MCF 10A (cell line): ENCODE data around the gene TCEAL3. TPM values are rescaled to one million over a fixed set of nuclear protein-coding genes. Genes with fewer than 3 reads are reported as not detected.
"Not testable (repeated sequence)": the region's sequence is repeated elsewhere in the genome, so short reads cannot be mapped to it uniquely, and the experiment has no call there.

ENCODE experiments used
- BruUV-seq: library from RNA; stranded (reverse); fragments of 400-500 nt; replicated peaks from 2 replicates; lab custom pipeline; 2021; lab: Mats Ljungman, UMichigan
- CTCF ChIA-PET: fragments of 300-600 bp; sonication (Branson Sonifier 250); formaldehyde crosslinking; extraction: SDS; loops from one replicate; lab custom pipeline; 2021; ENCODE audit warnings: antibody characterized with exemption, inconsistent platforms; lab: Yijun Ruan, JAX
- POLR2A ChIA-PET: fragments of 300-600, 350-650 bp; sonication (Branson Sonifier 250); formaldehyde crosslinking; extraction: SDS; loops from one replicate; lab custom pipeline; 2020; ENCODE audit warnings: antibody characterized with exemption, inconsistent platforms; lab: Yijun Ruan, JAX
- DNase-seq: peaks from one replicate; pipeline ENCODE4 v3.0.0-alpha.2; 2018; ENCODE audit not compliant: unreplicated experiment
- H3K27ac Mint-ChIP-seq: one replicate; pipeline ENCODE4 v1.8.0; 2022; ENCODE audit warnings: mild to moderate bottlenecking, low read depth, mixed read lengths; ENCODE audit not compliant: unreplicated experiment
- H3K27me3 Mint-ChIP-seq: one replicate; pipeline ENCODE4 v1.8.0; 2022; ENCODE audit warnings: mixed read lengths; ENCODE audit not compliant: insufficient read depth, unreplicated experiment
- H3K36me3 Mint-ChIP-seq: one replicate; pipeline ENCODE4 v1.8.0; 2022; ENCODE audit warnings: mild to moderate bottlenecking, moderate library complexity, mixed read lengths; ENCODE audit not compliant: insufficient read depth, unreplicated experiment
- H3K4me1 Mint-ChIP-seq: one replicate; pipeline ENCODE4 v1.8.0; 2022; ENCODE audit warnings: mixed read lengths; ENCODE audit not compliant: insufficient read depth, unreplicated experiment
- H3K4me3 Mint-ChIP-seq: one replicate; pipeline ENCODE4 v1.8.0; 2022; ENCODE audit warnings: mild to moderate bottlenecking, moderate library complexity, mixed read lengths; ENCODE audit not compliant: unreplicated experiment
- H3K9me3 Mint-ChIP-seq: one replicate; pipeline ENCODE4 v1.8.0; 2022; ENCODE audit warnings: mixed read lengths; ENCODE audit not compliant: unreplicated experiment
- CTCF ChIP-seq: fragments of 200-600 bp; IDR thresholded peaks from one replicate; pipeline ENCODE4 v1.8.0; 2022; ENCODE audit warnings: antibody characterized with exemption, mild to moderate bottlenecking; ENCODE audit not compliant: unreplicated experiment
- intact Hi-C: fragments of 100-400 bp; cut with micrococcal nuclease; formaldehyde crosslinking; loops from 2 replicates; pipeline ENCODE4 v1.14.1; 2022
- total RNA-seq: library from RNA; stranded (reverse); gene quantifications from 2 replicates; pipeline ENCODE4 v1.2.3, GENCODE V29; 2022

Gene TCEAL3
- total RNA-seq, 1 experiment from 2014 or later = 15.1 TPM

GRCh38 chrX:103647630-103648029 is 39.9 kb downstream of the TCEAL3 start:
- no peak for DNase-seq
- CTCF ChIA-PET = no interaction called here
- TF ChIP-seq CTCF = no peak
- H3K4me1 Mint-ChIP-seq = no peaks in the 10 kb centered on the region
- intact Hi-C loops = no loop called here
- H3K4me3 Mint-ChIP-seq = no peak overlapping the region
- H3K27me3 Mint-ChIP-seq = peaks cover 56% of the 10 kb centered on the region
- no peak overlapping the region for H3K27ac Mint-ChIP-seq
- no peaks in the 10 kb centered on the region for H3K36me3 Mint-ChIP-seq
- BruUV-seq = no TSS peak
- peaks cover 21% of the 10 kb centered on the region for H3K9me3 Mint-ChIP-seq
- POLR2A ChIA-PET = interaction anchor here (0.7 kb wide), 1 partner anchor 9 kb away, joined by 3 read pairs; no protein-coding TSS in a partner anchor

- no TSS peak for BruUV-seq
- Mint-ChIP-seq H3K4me3 (no peak overlapping the region), H3K27me3 (peaks cover 26% of the 10 kb centered on the region), H3K27ac (no peak overlapping the region), H3K4me1 (no peaks in the 10 kb centered on the region), H3K9me3 (peaks cover 13% of the 10 kb centered on the region), H3K36me3 (no peaks in the 10 kb centered on the region)
- intact Hi-C loops = no loop called here
- TF ChIP-seq CTCF = no peak
- ChIA-PET CTCF (no interaction called here), POLR2A (interaction anchor here (1.3 kb wide), 1 partner anchor 21 kb away, joined by 4 read pairs; no protein-coding TSS in a partner anchor)
- DNase-seq = no peak
Measured at GRCh38 chrX:103651151-103651773, 43.5 kb downstream of the TCEAL3 start.

GRCh38 chrX:103655230-103656000 is 47.7 kb downstream of the TCEAL3 start:
- DNase-seq, H3K4me3 Mint-ChIP-seq, intact Hi-C loops, CTCF ChIA-PET, H3K4me1 Mint-ChIP-seq, H3K36me3 Mint-ChIP-seq, BruUV-seq: not testable (repeated sequence)
- POLR2A ChIA-PET = interaction anchor here (1.0 kb wide), 1 partner anchor 25 kb away, joined by 4 read pairs; no protein-coding TSS in a partner anchor
- Mint-ChIP-seq H3K27ac (peak overlapping the region; percentile 39), H3K9me3 (peaks cover 11% of the 10 kb centered on the region), H3K27me3 (peaks cover 20% of the 10 kb centered on the region)

GRCh38 chrX:103656617-103657016 is 48.9 kb downstream of the TCEAL3 start:
- peak overlapping the region; percentile 69 for H3K27ac Mint-ChIP-seq
- no peaks in the 10 kb centered on the region for H3K4me1 Mint-ChIP-seq
- BruUV-seq = no TSS peak
- intact Hi-C loops = no loop called here
- POLR2A ChIA-PET = interaction anchor here (0.5 to 1.6 kb wide), 5 partner anchors 9 to 29 kb away, joined by 3 to 4 read pairs (median 3); partner anchors contain the start of gene MORF4L2
- no peak for TF ChIP-seq CTCF
- no peaks in the 10 kb centered on the region for H3K36me3 Mint-ChIP-seq
- H3K9me3 Mint-ChIP-seq = peaks cover 12% of the 10 kb centered on the region
- CTCF ChIA-PET = interaction anchor here (0.7 kb wide), 2 partner anchors 25 to 128 kb away, joined by 3 read pairs; no protein-coding TSS in a partner anchor
- peaks cover 22% of the 10 kb centered on the region for H3K27me3 Mint-ChIP-seq
- no peak overlapping the region for H3K4me3 Mint-ChIP-seq
- DNase-seq = peak; percentile 55

- H3K4me1 Mint-ChIP-seq, H3K36me3 Mint-ChIP-seq, BruUV-seq, intact Hi-C loops, DNase-seq, H3K4me3 Mint-ChIP-seq: not testable (repeated sequence)
- ChIA-PET POLR2A (interaction anchor here (0.8 to 1.6 kb wide), 3 partner anchors 10 to 29 kb away, joined by 3 to 4 read pairs (median 3); partner anchors contain the start of gene MORF4L2), CTCF (interaction anchor here (0.7 kb wide), 1 partner anchor 129 kb away, joined by 3 read pairs; no protein-coding TSS in a partner anchor)
- H3K27ac Mint-ChIP-seq = peak overlapping the region; percentile 69
- H3K9me3 Mint-ChIP-seq = peaks cover 12% of the 10 kb centered on the region
- H3K27me3 Mint-ChIP-seq = peaks cover 22% of the 10 kb centered on the region
Measured at GRCh38 chrX:103657066-103657465, 49.3 kb downstream of the TCEAL3 start.
